Occipital lobe (tissue), 2 donors: ENCODE measurements around the gene CETN2. TPM values are rescaled to one million over a fixed set of nuclear protein-coding genes. Genes with fewer than 3 reads are reported as not detected.
"Not testable (repeated sequence)": the region's sequence is repeated elsewhere in the genome, so short reads cannot be mapped to it uniquely, and the experiment has no call there.

Experiments used
- DNase-seq: peaks from one replicate; lab custom pipeline; 2025; lab: John Stamatoyannopoulos, UW
- total RNA-seq: library from RNA; depleted of rRNA; stranded (reverse); fragments of >200 nt; gene quantifications from one replicate; pipeline ENCODE4 v1.2.3, GENCODE V29; 2014

Gene CETN2
- total RNA-seq, 1 donor from 2014 or later: 24.2 TPM

DNA sequence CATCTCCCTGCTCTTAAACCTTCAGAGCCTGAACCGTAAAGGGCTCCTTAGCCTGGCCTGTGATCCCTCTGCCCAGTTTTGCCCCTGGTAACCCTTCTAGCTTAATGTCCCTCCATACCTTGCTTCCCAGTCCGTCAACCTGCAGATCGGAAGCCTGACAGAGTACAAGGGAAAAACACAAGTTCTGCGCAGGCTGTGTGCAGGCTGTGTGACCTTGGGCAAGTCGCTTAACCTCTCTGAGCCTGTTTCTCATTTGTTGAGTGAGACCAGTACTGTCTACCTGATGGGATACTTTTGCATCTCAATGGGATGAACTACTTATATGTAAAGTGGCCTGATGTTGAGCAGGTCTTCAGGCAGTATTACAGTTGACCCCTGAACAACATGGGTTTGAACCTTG is 2.0 kb upstream of the CETN2 start:
- DNase-seq: no peak

GRCh38 chrX:152831391-152831790 is 834 bp upstream of the CETN2 start:
- DNase-seq: no peak

DNA sequence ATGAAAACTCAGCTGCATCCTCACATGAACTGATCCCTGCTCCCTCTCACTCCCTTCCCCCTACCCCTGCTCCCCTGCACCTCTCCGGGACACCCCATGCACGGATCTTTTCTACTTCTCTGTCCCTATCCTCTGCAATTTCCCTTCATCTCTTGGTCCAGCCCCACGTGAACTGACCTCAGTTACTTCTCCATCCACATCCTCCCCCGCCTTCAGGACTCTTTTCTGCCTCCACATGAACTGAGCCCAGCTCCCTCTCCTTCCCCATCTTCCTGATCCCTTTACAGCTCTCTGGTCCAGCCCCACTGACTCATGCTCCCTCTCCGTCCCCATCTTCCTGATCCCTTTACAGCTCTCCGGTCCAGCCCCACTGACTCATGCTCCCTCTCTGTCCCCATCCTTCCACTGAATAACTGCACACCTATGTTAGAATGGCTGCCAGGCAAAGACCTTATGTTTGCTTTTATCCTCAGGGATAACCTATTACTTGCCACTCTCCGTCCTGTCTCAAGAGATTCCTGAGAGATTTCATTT is 5.6 kb downstream of the CETN2 start:
- DNase-seq: no peak

DNA sequence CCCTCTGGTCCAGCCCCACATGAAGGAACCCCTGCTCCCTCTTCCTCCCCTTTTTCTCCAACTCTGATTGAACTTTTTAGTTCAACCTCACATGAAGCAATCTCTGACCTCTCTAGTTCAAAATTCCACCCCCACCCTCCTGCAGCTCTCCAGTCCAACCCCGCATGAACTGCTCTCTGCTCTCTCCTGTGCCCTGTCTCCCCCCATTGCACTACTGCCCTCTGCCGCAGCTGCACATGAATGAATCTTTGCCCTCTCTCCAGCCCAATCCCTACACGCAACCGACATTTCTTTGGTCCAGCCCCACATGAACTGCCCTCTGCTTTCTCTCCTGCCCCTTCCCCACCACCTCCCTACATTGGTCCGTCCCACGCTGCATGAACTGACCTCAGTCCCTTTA is 6.9 kb downstream of the CETN2 start:
- no peak for DNase-seq

DNA sequence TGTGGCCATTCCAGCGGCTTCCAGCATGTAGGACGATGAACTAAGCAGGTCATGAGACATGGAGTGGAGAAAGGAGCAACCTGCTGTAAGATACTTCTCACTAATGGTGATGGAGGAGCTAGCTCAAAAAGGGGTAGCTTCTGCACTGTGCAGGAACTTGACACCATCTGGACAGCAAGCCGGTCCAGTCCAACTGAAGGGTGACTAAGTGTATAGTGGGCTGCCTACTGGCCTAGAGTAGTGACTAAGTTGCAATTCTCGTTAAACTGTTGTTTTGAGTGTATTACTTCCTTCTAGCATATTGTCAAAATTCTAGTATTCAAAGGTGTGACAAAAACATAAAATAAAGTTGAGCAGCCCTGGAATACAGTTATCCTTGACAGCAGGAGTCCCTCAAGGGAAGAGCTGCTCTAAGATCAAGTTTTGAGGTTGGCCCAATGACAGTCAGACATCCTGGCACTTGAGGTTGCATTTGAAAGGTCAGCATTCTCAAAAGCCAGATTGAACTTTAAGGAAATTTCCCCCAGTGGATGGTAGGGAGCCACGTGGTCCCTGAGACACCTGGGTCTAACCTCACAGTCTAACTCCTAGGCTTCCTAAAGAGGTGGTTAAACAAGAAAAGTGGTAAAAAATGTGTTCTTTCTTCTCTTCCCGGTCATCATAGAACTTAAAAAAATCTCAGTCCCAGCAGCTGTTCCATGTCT is 8.0 kb downstream of the CETN2 start:
- no peak for DNase-seq

- DNase-seq: no peak
Observed at GRCh38 chrX:152821145-152821765, 9.3 kb downstream of the CETN2 start.

DNA sequence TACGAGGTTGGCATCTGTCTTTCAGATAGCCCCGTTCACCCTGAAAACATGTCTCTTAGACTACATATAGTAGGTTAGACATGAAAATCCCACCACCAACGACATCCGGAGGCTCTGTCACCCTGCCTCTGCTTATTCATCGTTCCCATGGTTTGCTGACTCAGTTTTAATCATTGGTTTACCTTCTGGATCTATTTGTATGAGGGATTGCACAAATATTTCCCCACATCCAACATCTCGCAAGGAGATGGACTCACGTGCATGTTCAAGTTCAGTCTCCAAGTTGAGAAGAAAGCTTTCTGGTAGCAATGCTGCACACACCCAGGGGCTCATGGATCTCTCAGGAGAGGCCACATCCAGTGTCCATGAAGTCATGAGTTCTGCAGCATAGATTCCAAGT is 10.8 kb downstream of the CETN2 start:
- DNase-seq: no peak

GRCh38 chrX:152819266-152819665 is 11.3 kb downstream of the CETN2 start:
- DNase-seq: no peak

DNA sequence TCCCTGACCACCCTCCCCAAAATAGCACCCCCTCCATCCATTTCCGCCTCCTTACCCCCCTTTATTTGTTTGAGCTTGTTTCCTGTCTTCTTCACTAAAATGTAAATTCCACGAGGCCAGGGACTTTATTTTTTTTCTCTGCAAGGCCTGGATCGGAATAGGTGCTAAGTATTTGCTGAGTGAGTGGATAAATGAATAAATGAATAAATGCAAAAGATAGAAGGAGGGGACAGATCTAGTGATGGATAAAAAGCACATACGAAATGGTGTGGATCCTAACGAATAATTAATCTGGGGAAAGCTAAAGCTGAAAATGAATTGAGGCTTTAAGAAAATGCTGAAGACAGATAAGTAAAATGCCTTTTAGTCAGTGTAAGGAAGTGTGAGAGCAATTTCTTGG is 12.2 kb downstream of the CETN2 start:
- DNase-seq: no peak

DNA sequence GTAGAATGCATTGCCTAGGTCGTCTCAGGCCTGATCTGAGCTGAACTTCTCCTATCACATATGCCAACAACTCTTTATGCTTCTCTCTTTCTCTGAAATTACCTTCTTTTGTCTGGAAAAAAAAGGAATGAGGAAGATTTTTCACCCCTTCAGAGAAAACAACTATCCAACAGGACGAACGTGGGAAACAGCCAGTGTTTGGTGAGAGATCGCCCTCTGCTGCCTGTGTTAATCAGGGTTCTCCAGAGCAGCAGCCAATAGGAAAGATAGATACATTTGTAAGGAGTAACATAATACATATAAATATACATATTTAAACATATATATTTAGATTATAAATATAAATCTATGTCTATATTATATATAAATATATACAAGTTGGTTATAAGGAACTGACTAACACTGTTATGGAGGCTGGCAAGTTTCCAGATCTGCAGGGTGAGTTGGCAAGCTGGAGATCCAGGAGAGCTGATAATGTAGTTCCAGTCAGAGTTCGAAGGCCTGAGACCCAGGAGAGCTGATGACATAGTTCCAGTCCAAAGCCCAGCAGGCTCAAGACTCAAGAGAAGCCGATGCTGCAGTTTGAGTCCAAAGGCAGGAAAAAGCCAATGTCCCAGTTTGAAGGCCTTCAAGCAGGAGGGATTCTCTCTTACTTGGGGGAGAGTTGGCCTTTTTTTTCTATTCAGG is 13.3 kb downstream of the CETN2 start:
- DNase-seq: no peak

DNA sequence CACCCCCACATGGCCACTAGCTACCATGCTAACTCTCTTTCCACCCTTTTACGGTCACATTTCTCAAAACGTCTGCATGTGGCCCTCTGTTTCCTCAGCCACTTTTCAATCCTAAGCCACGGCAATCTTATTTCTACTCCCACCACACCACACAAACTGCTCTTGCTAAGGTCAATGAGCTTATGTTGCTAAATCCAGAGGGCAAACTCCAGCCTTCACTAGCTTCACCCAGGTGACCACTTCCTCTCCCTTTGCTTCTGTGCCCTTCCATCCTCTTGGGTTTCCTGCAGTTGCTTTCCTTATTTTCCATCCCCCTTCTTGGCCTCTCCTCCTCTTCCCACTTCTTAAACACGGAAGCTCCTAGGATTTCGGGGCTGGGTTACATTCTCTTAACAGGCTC is 16.5 kb downstream of the CETN2 start:
- DNase-seq: no peak

DNA sequence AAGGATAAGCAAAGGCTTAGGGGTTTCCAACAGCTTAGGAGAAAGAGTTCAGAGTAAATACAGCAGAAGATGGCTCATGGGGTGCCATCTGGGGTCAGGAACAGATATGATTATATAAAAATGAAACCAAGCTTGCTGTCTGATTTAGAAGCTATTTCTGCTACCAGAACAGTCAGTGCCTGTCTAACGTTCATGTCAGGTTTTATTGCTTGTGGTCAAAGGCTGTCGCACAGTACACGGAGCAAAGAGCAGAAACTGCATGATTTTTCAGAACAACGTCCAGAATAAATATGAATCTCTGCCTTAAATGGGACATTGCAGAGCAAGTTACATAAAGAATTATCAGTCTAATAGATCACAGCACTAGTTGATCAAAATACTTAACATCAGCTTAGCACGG is 17.4 kb downstream of the CETN2 start:
- DNase-seq: no peak

- no peak for DNase-seq
Observed at GRCh38 chrX:152810403-152810802, 20.2 kb downstream of the CETN2 start.

DNA sequence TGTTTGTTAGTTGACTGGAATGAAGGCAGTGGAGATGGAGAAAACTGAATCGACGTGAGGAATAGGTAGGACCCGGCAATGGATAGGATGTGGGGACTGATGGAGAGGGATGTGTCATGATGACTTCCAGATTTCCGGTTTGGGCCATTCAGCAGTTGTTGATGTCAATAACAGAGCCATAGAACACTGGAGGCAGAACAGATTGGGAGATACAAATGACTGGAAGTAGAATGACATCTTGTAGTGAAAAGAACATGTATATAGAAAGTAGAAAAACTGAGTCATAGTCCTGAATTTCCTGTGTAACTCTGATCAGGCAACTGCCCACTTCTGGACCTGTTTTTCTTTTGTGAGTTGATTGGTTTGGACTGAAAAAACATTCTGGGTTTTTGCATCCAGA is 24.5 kb downstream of the CETN2 start:
- no peak for DNase-seq

- DNase-seq: no peak
Observed at GRCh38 chrX:152798945-152799344, 31.6 kb downstream of the CETN2 start.

DNA sequence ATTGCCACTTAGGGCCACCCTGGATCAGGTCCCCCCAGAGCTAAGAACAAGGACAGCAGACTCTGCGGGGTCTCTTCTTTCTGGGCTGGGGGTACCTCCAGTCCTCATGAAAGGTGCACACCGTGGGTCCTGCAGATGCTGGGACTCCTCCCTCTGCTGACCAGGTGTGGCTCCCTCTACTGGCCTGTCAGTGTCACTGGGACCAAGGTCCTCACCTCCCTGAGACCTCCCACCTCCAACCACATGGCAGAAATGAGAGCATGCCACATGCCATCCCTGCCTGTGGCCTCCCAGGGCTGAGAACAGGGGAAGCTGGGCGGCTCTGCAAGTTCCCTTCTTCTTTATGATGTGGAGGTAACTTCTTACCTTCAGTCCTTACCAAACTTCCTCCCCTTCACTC is 43.5 kb downstream of the CETN2 start:
- DNase-seq: not testable (repeated sequence)

Other genes with a start within 250 kb of the CETN2 start
- 0.47 TPM for gene GABRQ, start 192.9 kb downstream of the CETN2 start, total RNA-seq
- not detected for gene MAGEA3, start 132.0 kb downstream of the CETN2 start, total RNA-seq
- gene CSAG2, start 121.5 kb downstream of the CETN2 start, total RNA-seq: not detected
- not detected for gene MAGEA2B, start 116.1 kb downstream of the CETN2 start, total RNA-seq
- gene CSAG1, start 97.0 kb downstream of the CETN2 start, total RNA-seq: not detected
- not detected for gene MAGEA12, start 97.0 kb downstream of the CETN2 start, total RNA-seq
- not detected for gene MAGEA2, start 76.9 kb downstream of the CETN2 start, total RNA-seq
- gene CSAG3, start 71.5 kb downstream of the CETN2 start, total RNA-seq: not detected
- gene MAGEA6, start 61.1 kb downstream of the CETN2 start, total RNA-seq: not detected
- 14.5 TPM for gene NSDHL, start 306 bp upstream of the CETN2 start, total RNA-seq
- gene ZNF185, start 67.3 kb upstream of the CETN2 start, total RNA-seq: 2.3 TPM
- gene PNMA5, start 163.4 kb upstream of the CETN2 start, total RNA-seq: 3.0 TPM
- gene PNMA3, start 225.7 kb upstream of the CETN2 start, total RNA-seq: 11.5 TPM
- gene PNMA6A, start 241.7 kb upstream of the CETN2 start, total RNA-seq: 18.1 TPM